Progenitor cell of endocrine pancreas (in vitro differentiated cells): ENCODE measurements around the gene PEX13. TPM values are rescaled to one million over a fixed set of nuclear protein-coding genes. Genes with fewer than 3 reads are reported as not detected.

ENCODE experiments used
- DNase-seq: peaks from one replicate; pipeline ENCODE4 v3.0.0; 2021; ENCODE audit warnings: low spot score; ENCODE audit not compliant: unreplicated experiment
- H3K27ac Mint-ChIP-seq: 2 replicates; pipeline ENCODE4 v1.8.0; 2021; ENCODE audit warnings: mild to moderate bottlenecking, moderate library complexity, mixed read lengths
- H3K27me3 Mint-ChIP-seq: 2 replicates; pipeline ENCODE4 v1.8.0; 2021; ENCODE audit warnings: mixed read lengths
- H3K36me3 Mint-ChIP-seq: 2 replicates; pipeline ENCODE4 v1.8.0; 2022; ENCODE audit warnings: mixed read lengths; ENCODE audit not compliant: insufficient read depth
- H3K4me1 Mint-ChIP-seq: 2 replicates; pipeline ENCODE4 v1.8.0; 2021; ENCODE audit warnings: low read depth, mixed read lengths
- H3K4me3 Mint-ChIP-seq: 2 replicates; pipeline ENCODE4 v1.8.0; 2021; ENCODE audit warnings: low read depth, mild to moderate bottlenecking, moderate library complexity, mixed read lengths
- H3K9me3 Mint-ChIP-seq: 2 replicates; pipeline ENCODE4 v1.8.0; 2021; ENCODE audit warnings: low read depth, mixed read lengths
- CTCF ChIP-seq: fragments of 200-600 bp; sonication (generic); IDR thresholded peaks from one replicate; pipeline ENCODE4 v1.5.0; 2021; ENCODE audit warnings: antibody characterized with exemption, mild to moderate bottlenecking; ENCODE audit not compliant: unreplicated experiment
- total RNA-seq: library from RNA; stranded (reverse); gene quantifications from 2 replicates; pipeline ENCODE4 v1.2.1, GENCODE V29; 2021

PEX13 gene
- total RNA-seq, 1 donor from 2014 or later, result 37.6 TPM

GRCh38 chr2:61096438-61096837 is 78.9 kb downstream of the PEX13 start:
- H3K27ac Mint-ChIP-seq, result peak overlapping the region; percentile 31
- H3K4me3 Mint-ChIP-seq, result no peak overlapping the region
- TF ChIP-seq CTCF, result no peak
- no peaks in the 10 kb centered on the region for H3K27me3 Mint-ChIP-seq
- DNase-seq, result no peak
- H3K9me3 Mint-ChIP-seq, result no peaks in the 10 kb centered on the region
- no peaks in the 10 kb centered on the region for H3K4me1 Mint-ChIP-seq
- H3K36me3 Mint-ChIP-seq, result peaks cover 20% of the 10 kb centered on the region

- no peaks in the 10 kb centered on the region for H3K4me1 Mint-ChIP-seq
- no peaks in the 10 kb centered on the region for H3K27me3 Mint-ChIP-seq
- H3K4me3 Mint-ChIP-seq, result no peak overlapping the region
- no peaks in the 10 kb centered on the region for H3K9me3 Mint-ChIP-seq
- H3K27ac Mint-ChIP-seq, result no peak overlapping the region
- no peak for DNase-seq
- H3K36me3 Mint-ChIP-seq, result peaks cover 25% of the 10 kb centered on the region
- no peak for TF ChIP-seq CTCF
Measured at GRCh38 chr2:61100801-61101200, 83.3 kb downstream of the PEX13 start.

Other genes starting within 250 kb of the PEX13 start
- 11.9 and 12.3 TPM in 2 replicates for gene REL, start 136.1 kb upstream of the PEX13 start, total RNA-seq
- gene PUS10, start 535 bp downstream of the PEX13 start, total RNA-seq, result 7.1 and 8.2 TPM in 2 replicates
- gene SANBR, start 48.2 kb downstream of the PEX13 start, total RNA-seq, result 45.2 and 47.9 TPM in 2 replicates
- gene C2orf74, start 144.5 kb downstream of the PEX13 start, total RNA-seq, result 10.0 and 13.6 TPM in 2 replicates